Measurements from ENCODE around the gene HECTD3.

- TF ChIP-seq, protein P1, sequence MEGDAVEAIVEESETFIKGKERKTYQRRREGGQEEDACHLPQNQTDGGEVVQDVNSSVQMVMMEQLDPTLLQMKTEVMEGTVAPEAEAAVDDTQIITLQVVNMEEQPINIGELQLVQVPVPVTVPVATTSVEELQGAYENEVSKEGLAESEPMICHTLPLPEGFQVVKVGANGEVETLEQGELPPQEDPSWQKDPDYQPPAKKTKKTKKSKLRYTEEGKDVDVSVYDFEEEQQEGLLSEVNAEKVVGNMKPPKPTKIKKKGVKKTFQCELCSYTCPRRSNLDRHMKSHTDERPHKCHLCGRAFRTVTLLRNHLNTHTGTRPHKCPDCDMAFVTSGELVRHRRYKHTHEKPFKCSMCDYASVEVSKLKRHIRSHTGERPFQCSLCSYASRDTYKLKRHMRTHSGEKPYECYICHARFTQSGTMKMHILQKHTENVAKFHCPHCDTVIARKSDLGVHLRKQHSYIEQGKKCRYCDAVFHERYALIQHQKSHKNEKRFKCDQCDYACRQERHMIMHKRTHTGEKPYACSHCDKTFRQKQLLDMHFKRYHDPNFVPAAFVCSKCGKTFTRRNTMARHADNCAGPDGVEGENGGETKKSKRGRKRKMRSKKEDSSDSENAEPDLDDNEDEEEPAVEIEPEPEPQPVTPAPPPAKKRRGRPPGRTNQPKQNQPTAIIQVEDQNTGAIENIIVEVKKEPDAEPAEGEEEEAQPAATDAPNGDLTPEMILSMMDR (conservative IDR thresholded peaks at IDR 0.05 in 1 of 2, IDR thresholded peaks at IDR 0.05 in 1 of 2; ENCODE audit: low read depth in 1 of 2, low read length in 2 of 2) = no peak
- TF ChIP-seq EZH2 (IDR thresholded peaks at IDR 0.05; ENCODE audit: low read length, missing control alignments) = no peak
These were observed 24.6 kb upstream of the HECTD3 start for GRCh38 chr1:45035631-45036301.

All from fibroblast of lung (primary cell).